Left lung (tissue), 10 donors: ENCODE results near the gene KIF26B. TPM values are rescaled to one million over a fixed set of nuclear protein-coding genes. Genes with fewer than 3 reads are reported as not detected.

Experiments
- ATAC-seq: fragments of 200-7000 bp; cut with Tn5 transposase; one replicate; pipeline ENCODE4 v1.9.1; 2020; ENCODE audit warnings: moderate library complexity
- DNase-seq, 4 donors: peaks; one replicate each; pipeline ENCODE4 v3.0.0-alpha.2; 2013 to 2020
- H3K27ac ChIP-seq, 2 donors: fragments of 200-600 bp; sonication (generic) in 1 of 2; one replicate each; pipeline versions ENCODE4 v1.5.0 to v1.8.0; 2020 to 2021
- H3K27me3 ChIP-seq, 2 donors: fragments of 200-600 bp; sonication (generic) in 1 of 2; one replicate each; pipeline versions ENCODE4 v1.5.0 to v1.8.0; 2020 to 2021
- H3K36me3 ChIP-seq, 2 donors: fragments of 200-600 bp; sonication (generic) in 1 of 2; one replicate each; pipeline versions ENCODE4 v1.5.0 to v1.8.0; 2020 to 2021
- H3K4me1 ChIP-seq, 2 donors: fragments of 200-600 bp; one replicate each; pipeline ENCODE4 v1.8.0; 2021
- H3K4me3 ChIP-seq, 2 donors: fragments of 200-600 bp; sonication (generic) in 1 of 2; one replicate each; pipeline versions ENCODE4 v1.5.0 to v1.8.0; 2020 to 2021; ENCODE audit warnings: mild to moderate bottlenecking in 1 of 2
- H3K9me3 ChIP-seq, 2 donors: fragments of 200-600 bp; sonication (generic) in 1 of 2; one replicate each; pipeline versions ENCODE4 v1.5.0 to v1.8.0; 2020 to 2021
- CTCF ChIP-seq, 2 donors: fragments of 200-600 bp; sonication (generic) in 1 of 2; IDR thresholded peaks; one replicate each; pipeline versions ENCODE4 v1.5.0 to v1.8.0; 2021; ENCODE audit warnings: antibody characterized with exemption in 2 of 2
- intact Hi-C, 2 donors: fragments of 100-400 bp; cut with DNase I; formaldehyde crosslinking; loops; one replicate each; pipeline versions ENCODE4 v1.11.2 to v1.14.2; 2022
- polyA plus RNA-seq, 6 donors: library from polyadenylated mRNA; unstranded; fragments of 120-200 nt; gene quantifications; one replicate each; pipeline ENCODE4 v1.2.1, GENCODE V29; 2013; ENCODE audit not compliant: insufficient read length in 6 of 6
- total RNA-seq, 2 donors: library from RNA; stranded (reverse); fragmentation: NEBNext Ultra II Directional; extraction: Animal tissue kit (Norgen Biotek cat#: 25700); gene quantifications; one replicate each; pipeline ENCODE4 v1.2.1, GENCODE V29; 2021
- donor health status: DM: no; HTN: yes; CAD: no.
- donor health status: DM: no; HTN: no; CAD: no.

Gene KIF26B
- total and polyA plus RNA-seq, 8 donors, result 3.9 to 28.3 (median 6.5) TPM

GRCh38 chr1:245298781-245299180 lies 144.0 kb downstream of the KIF26B start:
- no peak overlapping the region for H3K27ac ChIP-seq
- DNase-seq (no peak), ATAC-seq (no peak)
- H3K36me3 ChIP-seq, result no peaks in the 10 kb centered on the region
- H3K27me3 ChIP-seq, result no peaks in the 10 kb centered on the region
- intact Hi-C loops, result no loop called here
- H3K4me1 ChIP-seq, result peaks cover 0 to 4% of the 10 kb centered on the region in 2 donors
- no peak overlapping the region for H3K4me3 ChIP-seq
- H3K9me3 ChIP-seq, result no peaks in the 10 kb centered on the region
- TF ChIP-seq CTCF (IDR thresholded peaks at IDR 0.05), result no peak

DNA sequence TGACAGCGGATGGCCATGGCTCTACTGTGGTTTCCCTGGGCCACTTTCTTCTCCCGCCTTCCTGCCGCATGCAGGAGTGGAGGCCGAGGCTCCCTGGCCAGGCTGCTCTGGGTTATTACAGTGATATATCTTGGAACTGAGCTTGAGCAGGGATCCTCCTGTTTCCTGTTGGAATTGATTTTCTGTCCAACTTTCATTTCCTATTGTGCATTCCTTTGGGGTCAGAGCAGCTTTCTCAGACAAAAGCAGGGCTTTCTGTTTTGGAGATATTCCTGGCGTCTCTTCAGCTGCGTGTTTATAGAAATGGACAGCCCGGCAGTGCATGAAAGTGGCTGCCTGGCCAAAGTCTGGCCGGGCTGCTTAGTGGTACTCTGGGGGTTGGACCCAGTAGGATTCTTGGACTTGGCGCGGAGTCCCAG lies 146.4 kb downstream of the KIF26B start:
- Histone ChIP-seq H3K36me3 (no peaks in the 10 kb centered on the region), H3K9me3 (no peaks in the 10 kb centered on the region), H3K27me3 (no peaks in the 10 kb centered on the region), H3K27ac (peak overlapping the region in 1 of 2 donors; percentile 26), H3K4me3 (no peak overlapping the region), H3K4me1 (peaks cover 0 to 4% of the 10 kb centered on the region in 2 donors)
- DNase-seq (peak in 2 of 4 donors; percentile 62 to 69), ATAC-seq (peak; percentile 51)
- intact Hi-C loops, result no loop called here
- TF ChIP-seq CTCF (IDR thresholded peaks at IDR 0.05), result no peak

- Histone ChIP-seq H3K27me3 (no peaks in the 10 kb centered on the region), H3K9me3 (no peaks in the 10 kb centered on the region), H3K27ac (no peak overlapping the region), H3K4me1 (peaks cover 0 to 4% of the 10 kb centered on the region in 2 donors), H3K36me3 (no peaks in the 10 kb centered on the region), H3K4me3 (no peak overlapping the region)
- DNase-seq (no peak), ATAC-seq (no peak)
- intact Hi-C loops, result no loop called here
- no peak for TF ChIP-seq CTCF (IDR thresholded peaks at IDR 0.05)
Observed at GRCh38 chr1:245301921-245302320, 147.1 kb downstream of the KIF26B start.

GRCh38 chr1:245304698-245305097 lies 149.9 kb downstream of the KIF26B start:
- Histone ChIP-seq H3K36me3 (no peaks in the 10 kb centered on the region), H3K27me3 (no peaks in the 10 kb centered on the region), H3K4me1 (peaks cover 0 to 4% of the 10 kb centered on the region in 2 donors), H3K27ac (no peak overlapping the region), H3K9me3 (no peaks in the 10 kb centered on the region), H3K4me3 (no peak overlapping the region)
- intact Hi-C loops, result no loop called here
- TF ChIP-seq CTCF (IDR thresholded peaks at IDR 0.05), result no peak
- DNase-seq (no peak), ATAC-seq (no peak)

DNA sequence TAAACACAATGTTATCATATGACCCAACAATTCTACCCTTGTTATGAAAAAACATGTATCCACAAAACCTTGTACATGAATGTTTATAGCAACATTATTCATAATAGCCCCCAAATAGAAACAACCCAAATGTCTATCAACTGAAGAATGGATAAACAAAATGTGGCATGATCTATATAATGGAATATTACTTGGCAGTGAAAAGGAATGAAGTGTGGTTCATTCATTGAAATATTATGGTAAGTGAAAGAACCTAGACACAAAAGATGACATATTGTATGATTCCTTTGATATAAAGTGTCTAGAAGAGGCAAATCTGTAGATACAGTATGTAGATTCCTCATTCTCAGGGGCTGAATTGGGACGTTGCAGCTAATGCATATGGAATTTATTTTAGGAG lies 151.2 kb downstream of the KIF26B start:
- intact Hi-C loops, result no loop called here
- H3K36me3 ChIP-seq, result no peaks in the 10 kb centered on the region
- TF ChIP-seq CTCF (IDR thresholded peaks at IDR 0.05), result no peak
- no peak overlapping the region for H3K4me3 ChIP-seq
- no peaks in the 10 kb centered on the region for H3K9me3 ChIP-seq
- no peak for ATAC-seq
- no peak for DNase-seq
- H3K4me1 ChIP-seq, result peaks cover 2 to 12% of the 10 kb centered on the region in 2 donors
- H3K27ac ChIP-seq, result no peak overlapping the region
- no peaks in the 10 kb centered on the region for H3K27me3 ChIP-seq
